Dermis blood vessel endothelial cell (primary cell): ENCODE results near the gene BNC2. TPM values are rescaled to one million over a fixed set of nuclear protein-coding genes. Genes with fewer than 3 reads are reported as not detected.
A peak's percentile ranks its signal among the peaks of the same experiment; 100 is the strongest.
"Not testable (repeated sequence)": the region's sequence is repeated elsewhere in the genome, so short reads cannot be mapped to it uniquely, and the experiment has no call there.

Experiments used
- DNase-seq: peaks from one replicate; pipeline ENCODE4 v3.0.0; 2010
- total RNA-seq: library from RNA; depleted of rRNA; stranded (reverse); fragments of >200 nt; gene quantifications from 2 replicates; pipeline ENCODE4 v1.2.3, GENCODE V29; 2014

The BNC2 gene
- total RNA-seq, 1 donor from 2014 or later, result 12.1 TPM

- DNase-seq, result not testable (repeated sequence)
Observed at GRCh38 chr9:16539626-16540025, 330.8 kb downstream of the BNC2 start.

GRCh38 chr9:16535555-16535954, 334.9 kb downstream of the BNC2 start:
- DNase-seq, result no peak

- peak; percentile 84 for DNase-seq
Observed at GRCh38 chr9:16532681-16533450, 337.6 kb downstream of the BNC2 start.

- no peak for DNase-seq
Observed at GRCh38 chr9:16532272-16532671, 338.2 kb downstream of the BNC2 start.

- no peak for DNase-seq
Observed at GRCh38 chr9:16530669-16531642, 339.5 kb downstream of the BNC2 start.

- no peak for DNase-seq
Observed at GRCh38 chr9:16527573-16527972, 342.9 kb downstream of the BNC2 start.

- DNase-seq, result peak; percentile 94
Observed at GRCh38 chr9:16526380-16526779, 344.1 kb downstream of the BNC2 start.

- DNase-seq, result no peak
Observed at GRCh38 chr9:16524823-16525222, 345.6 kb downstream of the BNC2 start.

GRCh38 chr9:16524078-16524477, 346.4 kb downstream of the BNC2 start:
- no peak for DNase-seq

GRCh38 chr9:16521868-16522411, 348.5 kb downstream of the BNC2 start:
- peak; percentile 69 for DNase-seq

- no peak for DNase-seq
Observed at GRCh38 chr9:16519001-16519400, 351.5 kb downstream of the BNC2 start.

- peak; percentile 24 for DNase-seq
Observed at GRCh38 chr9:16516891-16517290, 353.6 kb downstream of the BNC2 start.

GRCh38 chr9:16515879-16516301, 354.6 kb downstream of the BNC2 start:
- peak; percentile 77 for DNase-seq

GRCh38 chr9:16515207-16515606, 355.3 kb downstream of the BNC2 start:
- DNase-seq, result no peak

GRCh38 chr9:16514131-16514530, 356.3 kb downstream of the BNC2 start:
- no peak for DNase-seq

GRCh38 chr9:16512281-16512680, 358.2 kb downstream of the BNC2 start:
- DNase-seq, result no peak

- DNase-seq, result peak; percentile 69
Observed at GRCh38 chr9:16510482-16510881, 360.0 kb downstream of the BNC2 start.

GRCh38 chr9:16509997-16510396, 360.5 kb downstream of the BNC2 start:
- peak; percentile 92 for DNase-seq

- peak; percentile 64 for DNase-seq
Observed at GRCh38 chr9:16505199-16505598, 365.3 kb downstream of the BNC2 start.

- no peak for DNase-seq
Observed at GRCh38 chr9:16501726-16502125, 368.7 kb downstream of the BNC2 start.

- peak; percentile 50 for DNase-seq
Observed at GRCh38 chr9:16501141-16501540, 369.3 kb downstream of the BNC2 start.

- DNase-seq, result no peak
Observed at GRCh38 chr9:16500386-16500785, 370.1 kb downstream of the BNC2 start.

- no peak for DNase-seq
Observed at GRCh38 chr9:16499892-16500291, 370.6 kb downstream of the BNC2 start.
